HEK293 (cell line): Measurements from ENCODE around the gene CD244.

ENCODE experiments used
- CTCF ChIA-PET: fragments of 350-600 bp; formaldehyde crosslinking; extraction: SDS; loops from one replicate; lab custom pipeline; 2021; ENCODE audit warnings: antibody characterized with exemption; lab: Yijun Ruan, JAX
- POLR2A ChIA-PET: fragments of 300-600 bp; formaldehyde crosslinking; extraction: SDS; loops from one replicate; lab custom pipeline; 2020; ENCODE audit warnings: antibody characterized with exemption, inconsistent platforms; lab: Yijun Ruan, JAX
- H3K27ac ChIP-seq: fragments of 200-500 bp; sonication (Bioruptor generic); 2 replicates; pipeline ENCODE4 v1.5.1; 2014; ENCODE audit warnings: low read depth, low read length, control low read depth, inconsistent platforms; ENCODE audit errors: extremely low read depth
- H3K36me3 ChIP-seq, 2 experiments: fragments of 200-500 bp in 1 of 2; sonication (Bioruptor generic) in 1 of 2; 1 replicate in 1 of 2; 2 replicates in 1 of 2; pipeline ENCODE4 v1.5.1; 2014 to 2017; ENCODE audit warnings: inconsistent platforms in 2 of 2, low read length in 2 of 2; ENCODE audit not compliant: control insufficient read depth in 2 of 2, insufficient read depth in 1 of 2
- H3K4me1 ChIP-seq: fragments of 200-500 bp; sonication (Bioruptor generic); 2 replicates; pipeline ENCODE4 v1.5.1; 2014; ENCODE audit warnings: mild to moderate bottlenecking, low read length, inconsistent platforms; ENCODE audit not compliant: control insufficient read depth, insufficient read depth
- H3K4me3 ChIP-seq: 2 replicates; pipeline ENCODE4 v1.5.1; 2011; ENCODE audit warnings: low read depth, mild to moderate bottlenecking, control low read depth, low read length, moderate library complexity
- H3K9me3 ChIP-seq: fragments of 200-500 bp; sonication (Bioruptor generic); 2 replicates; pipeline ENCODE4 v1.5.1; 2014; ENCODE audit warnings: low read depth, low read length, inconsistent platforms; ENCODE audit not compliant: control insufficient read depth, insufficient read depth
- EGR2 ChIP-seq: fragments of 450-650 bp; formaldehyde crosslinking; IDR thresholded peaks from 2 replicates; pipeline ENCODE4 v1.5.1; 2016; ENCODE audit warnings: low read depth, missing biosample characterization, missing genetic modification characterization
- GLI4 ChIP-seq: fragments of 450-650 bp; formaldehyde crosslinking; IDR thresholded peaks from 2 replicates; pipeline ENCODE4 v1.5.1; 2016; ENCODE audit warnings: missing biosample characterization, missing genetic modification characterization
- HIC1 ChIP-seq: fragments of 450-650 bp; formaldehyde crosslinking; IDR thresholded peaks from 2 replicates; pipeline ENCODE4 v1.5.1; 2016; ENCODE audit warnings: missing biosample characterization, missing genetic modification characterization
- HOXD13 ChIP-seq: sonication (generic); formaldehyde crosslinking; IDR thresholded peaks from 2 replicates; pipeline ENCODE4 v1.8.0; 2022; ENCODE audit warnings: missing genetic modification reagents, borderline replicate concordance
- KLF1 ChIP-seq: fragments of 450-650 bp; formaldehyde crosslinking; IDR thresholded peaks from 2 replicates; pipeline ENCODE4 v1.5.1; 2016; ENCODE audit warnings: missing biosample characterization, missing genetic modification characterization
- OSR2 ChIP-seq: fragments of 450-650 bp; formaldehyde crosslinking; IDR thresholded peaks from 2 replicates; pipeline ENCODE4 v1.5.1; 2016; ENCODE audit warnings: missing biosample characterization, missing genetic modification characterization
- OVOL3 ChIP-seq: fragments of 450-650 bp; formaldehyde crosslinking; IDR thresholded peaks from 2 replicates; pipeline ENCODE4 v1.5.1; 2016; ENCODE audit warnings: missing biosample characterization, missing genetic modification characterization
- RBAK ChIP-seq: fragments of 450-650 bp; formaldehyde crosslinking; IDR thresholded peaks from 2 replicates; pipeline ENCODE4 v1.5.1; 2016; ENCODE audit warnings: missing biosample characterization, missing genetic modification characterization
- REPIN1 ChIP-seq: fragments of 450-650 bp; formaldehyde crosslinking; IDR thresholded peaks from 2 replicates; pipeline ENCODE4 v1.5.1; 2017; ENCODE audit warnings: missing biosample characterization, missing genetic modification characterization, low read depth
- SP7 ChIP-seq: fragments of 450-650 bp; formaldehyde crosslinking; IDR thresholded peaks from 2 replicates; pipeline ENCODE4 v1.5.1; 2016; ENCODE audit warnings: missing biosample characterization, missing genetic modification characterization
- ZBTB17 ChIP-seq: fragments of 450-650 bp; formaldehyde crosslinking; IDR thresholded peaks from 2 replicates; pipeline ENCODE4 v1.5.1; 2016; ENCODE audit warnings: missing biosample characterization, missing genetic modification characterization
- ZBTB48 ChIP-seq: fragments of 450-650 bp; formaldehyde crosslinking; IDR thresholded peaks from 2 replicates; pipeline ENCODE4 v1.5.1; 2016; ENCODE audit warnings: missing biosample characterization, missing genetic modification characterization
- ZFHX2 ChIP-seq: fragments of 450-650 bp; formaldehyde crosslinking; conservative IDR thresholded peaks from 2 replicates; pipeline ENCODE4 v1.5.1; 2016; ENCODE audit warnings: missing biosample characterization, missing genetic modification characterization
- ZFP37 ChIP-seq: fragments of 450-650 bp; formaldehyde crosslinking; IDR thresholded peaks from 2 replicates; pipeline ENCODE4 v1.5.1; 2016; ENCODE audit warnings: missing biosample characterization, missing genetic modification characterization
- ZFP69B ChIP-seq: fragments of 450-650 bp; formaldehyde crosslinking; IDR thresholded peaks from 2 replicates; pipeline ENCODE4 v1.5.1; 2016; ENCODE audit warnings: missing biosample characterization, missing genetic modification characterization
- ZNF140 ChIP-seq: fragments of 450-650 bp; formaldehyde crosslinking; IDR thresholded peaks from 2 replicates; pipeline ENCODE4 v1.5.1; 2016; ENCODE audit warnings: missing biosample characterization, missing genetic modification characterization
- ZNF148 ChIP-seq: fragments of 450-650 bp; formaldehyde crosslinking; IDR thresholded peaks from 2 replicates; pipeline ENCODE4 v1.5.0; 2017; ENCODE audit warnings: missing biosample characterization, missing genetic modification characterization, borderline replicate concordance
- ZNF174 ChIP-seq: fragments of 450-650 bp; formaldehyde crosslinking; IDR thresholded peaks from 2 replicates; pipeline ENCODE4 v1.5.0; 2017; ENCODE audit warnings: missing biosample characterization, mild to moderate bottlenecking, missing genetic modification characterization
- ZNF211 ChIP-seq: fragments of 450-650 bp; formaldehyde crosslinking; IDR thresholded peaks from 2 replicates; pipeline ENCODE4 v1.5.1; 2016; ENCODE audit warnings: low read depth, missing biosample characterization, missing genetic modification characterization
- ZNF239 ChIP-seq: fragments of 450-650 bp; formaldehyde crosslinking; IDR thresholded peaks from 2 replicates; pipeline ENCODE4 v1.5.1; 2016; ENCODE audit warnings: missing biosample characterization, missing genetic modification characterization
- ZNF302 ChIP-seq: fragments of 450-650 bp; formaldehyde crosslinking; IDR thresholded peaks from 2 replicates; pipeline ENCODE4 v1.5.1; 2016; ENCODE audit warnings: missing biosample characterization, missing genetic modification characterization, low read depth
- ZNF398 ChIP-seq: fragments of 450-650 bp; formaldehyde crosslinking; IDR thresholded peaks from 2 replicates; pipeline ENCODE4 v1.5.1; 2017; ENCODE audit warnings: missing biosample characterization, missing genetic modification characterization
- ZNF560 ChIP-seq: fragments of 450-650 bp; formaldehyde crosslinking; IDR thresholded peaks from 2 replicates; pipeline ENCODE4 v1.5.1; 2017; ENCODE audit warnings: missing biosample characterization, missing genetic modification characterization, borderline replicate concordance
- ZNF561 ChIP-seq: fragments of 450-650 bp; IDR thresholded peaks from 2 replicates; pipeline ENCODE4 v1.5.1; 2018; ENCODE audit warnings: missing biosample characterization, missing genetic modification characterization, borderline replicate concordance
- ZNF585B ChIP-seq: fragments of 450-650 bp; formaldehyde crosslinking; IDR thresholded peaks from 2 replicates; pipeline ENCODE4 v1.5.1; 2016; ENCODE audit warnings: missing biosample characterization, missing genetic modification characterization
- ZNF658 ChIP-seq: fragments of 450-650 bp; formaldehyde crosslinking; IDR thresholded peaks from 2 replicates; pipeline ENCODE4; 2016; ENCODE audit warnings: missing biosample characterization, missing genetic modification characterization
- ZNF701 ChIP-seq: fragments of 450-650 bp; formaldehyde crosslinking; IDR thresholded peaks from 2 replicates; pipeline ENCODE4 v1.5.1; 2016; ENCODE audit warnings: missing biosample characterization, missing genetic modification characterization
- ZNF704 ChIP-seq: fragments of 450-650 bp; formaldehyde crosslinking; IDR thresholded peaks from 2 replicates; pipeline ENCODE4 v1.5.1; 2016; ENCODE audit warnings: missing biosample characterization, missing genetic modification characterization
- ZNF791 ChIP-seq: fragments of 450-650 bp; formaldehyde crosslinking; IDR thresholded peaks from 2 replicates; pipeline ENCODE4 v1.5.1; 2016; ENCODE audit warnings: missing biosample characterization, missing genetic modification characterization

Gene CD244

GRCh38 chr1:160819186-160819585 is 43.5 kb downstream of the CD244 start (continued):
- TF ChIP-seq ZNF704 (tag by site-specific recombination) (no peak), ZBTB17 (tag by site-specific recombination) (no peak), REPIN1 (tag by site-specific recombination) (no peak), ZNF239 (tag by site-specific recombination) (no peak), ZFP69B (no peak), GLI4 (no peak), OVOL3 (tag by site-specific recombination) (no peak), RBAK (tag by site-specific recombination) (no peak), ZNF174 (tag by site-specific recombination) (no peak), ZNF585B (tag by site-specific recombination) (no peak), ZNF140 (tag by site-specific recombination) (no peak)

- no peak for TF ChIP-seq HIC1 (tag by site-specific recombination)
- TF ChIP-seq ZNF791 (tag by site-specific recombination): no peak
- TF ChIP-seq HOXD13 (CRISPR knock-in tag): no peak
- TF ChIP-seq ZBTB48: no peak
- no peak for TF ChIP-seq SP7 (tag by site-specific recombination)
- no peak for TF ChIP-seq ZNF561
- no peak for TF ChIP-seq KLF1 (tag by site-specific recombination)
- no peak for TF ChIP-seq ZFP37
- TF ChIP-seq ZNF302 (tag by site-specific recombination): no peak
- TF ChIP-seq ZNF560: no peak
Observed at GRCh38 chr1:160818207-160818937, 44.3 kb downstream of the CD244 start.

GRCh38 chr1:160814856-160815255 is 47.8 kb downstream of the CD244 start:
- Histone ChIP-seq H3K4me3 (no peak overlapping the region), H3K27ac (no peak overlapping the region), H3K36me3 (no peaks in the 10 kb centered on the region), H3K9me3 (no peaks in the 10 kb centered on the region), H3K4me1 (no peaks in the 10 kb centered on the region)
- POLR2A ChIA-PET: no interaction called here
- CTCF ChIA-PET: interaction anchor here (1.5 kb wide), 1 partner anchor 139 kb away, joined by 3 read pairs; no protein-coding TSS in a partner anchor
- no peak for TF ChIP-seq EGR2
- TF ChIP-seq ZBTB17 (tag by site-specific recombination): no peak
- no peak for TF ChIP-seq ZNF701 (tag by site-specific recombination)
- no peak for TF ChIP-seq ZBTB48
- TF ChIP-seq OSR2: no peak
- TF ChIP-seq ZFHX2 (tag by site-specific recombination): no peak
- no peak for TF ChIP-seq ZNF211 (tag by site-specific recombination)
- no peak for TF ChIP-seq ZNF658 (tag by site-specific recombination)
- TF ChIP-seq ZNF148 (tag by site-specific recombination): no peak
- TF ChIP-seq ZNF398: no peak

More at GRCh38 chr1:160818207-160818937, 44.3 kb downstream of the CD244 start:
- no peaks in the 10 kb centered on the region for H3K9me3 ChIP-seq
- no peak overlapping the region for H3K27ac ChIP-seq
- H3K4me3 ChIP-seq: no peak overlapping the region
- POLR2A ChIA-PET: no interaction called here
- H3K4me1 ChIP-seq: no peaks in the 10 kb centered on the region
- CTCF ChIA-PET: interaction anchor here (0.5 to 1.5 kb wide), 5 partner anchors 9 to 154 kb away, joined by 4 to 6 read pairs (median 5); no protein-coding TSS in a partner anchor
- no peaks in the 10 kb centered on the region for H3K36me3 ChIP-seq
